Endothelial cell (in vitro differentiated cells): ENCODE results near the gene ZBP1. TPM values are rescaled to one million over a fixed set of nuclear protein-coding genes. Genes with fewer than 3 reads are reported as not detected.

ENCODE experiments used
- DNase-seq: peaks from one replicate; pipeline ENCODE4 v3.0.0; 2021; ENCODE audit warnings: low spot score
- H3K27ac Mint-ChIP-seq: one replicate; pipeline ENCODE4 v1.8.0; 2021; ENCODE audit warnings: mixed read lengths, inconsistent platforms; ENCODE audit not compliant: unreplicated experiment
- H3K27me3 Mint-ChIP-seq: one replicate; pipeline ENCODE4 v1.8.0; 2021; ENCODE audit warnings: mild to moderate bottlenecking, moderate library complexity, mixed read lengths, inconsistent platforms; ENCODE audit not compliant: unreplicated experiment
- H3K36me3 Mint-ChIP-seq: one replicate; pipeline ENCODE4 v1.8.0; 2021; ENCODE audit warnings: mild to moderate bottlenecking, low read depth, mixed read lengths, inconsistent platforms; ENCODE audit not compliant: unreplicated experiment
- H3K4me1 Mint-ChIP-seq: one replicate; pipeline ENCODE4 v1.8.0; 2021; ENCODE audit warnings: mild to moderate bottlenecking, mixed read lengths, inconsistent platforms; ENCODE audit not compliant: unreplicated experiment
- H3K4me3 Mint-ChIP-seq: one replicate; pipeline ENCODE4 v1.8.0; 2021; ENCODE audit warnings: mild to moderate bottlenecking, mixed read lengths, inconsistent platforms; ENCODE audit not compliant: unreplicated experiment
- H3K9me3 Mint-ChIP-seq: one replicate; pipeline ENCODE4 v1.8.0; 2021; ENCODE audit warnings: mixed read lengths, inconsistent platforms; ENCODE audit not compliant: unreplicated experiment
- CTCF ChIP-seq: fragments of 200-600 bp; sonication (generic); IDR thresholded peaks from one replicate; pipeline ENCODE4 v1.5.0; 2021; ENCODE audit warnings: antibody characterized with exemption; ENCODE audit not compliant: unreplicated experiment
- total RNA-seq: library from RNA; stranded (reverse); fragmentation: NEBNext Ultra II Directional; extraction: Animal tissue kit (Norgen Biotek cat#: 25700); gene quantifications from one replicate; pipeline ENCODE4 v1.2.1, GENCODE V29; 2021; ENCODE audit not compliant: unreplicated experiment

Gene ZBP1
- total RNA-seq, 1 donor from 2014 or later, result not detected

- DNase-seq, result no peak
- Mint-ChIP-seq H3K9me3 (peaks cover 5% of the 10 kb centered on the region), H3K27ac (no peak overlapping the region), H3K4me1 (no peaks in the 10 kb centered on the region), H3K4me3 (no peak overlapping the region), H3K27me3 (peaks cover 7% of the 10 kb centered on the region), H3K36me3 (peaks cover 25% of the 10 kb centered on the region)
- no peak for TF ChIP-seq CTCF
Measured at GRCh38 chr20:57647006-57647932, 27.0 kb upstream of the ZBP1 start.

GRCh38 chr20:57638895-57639236, 18.6 kb upstream of the ZBP1 start:
- TF ChIP-seq CTCF, result no peak
- Mint-ChIP-seq H3K4me1 (no peaks in the 10 kb centered on the region), H3K9me3 (no peaks in the 10 kb centered on the region), H3K36me3 (no peaks in the 10 kb centered on the region), H3K27me3 (peaks cover 2% of the 10 kb centered on the region), H3K27ac (no peak overlapping the region), H3K4me3 (no peak overlapping the region)
- no peak for DNase-seq

DNA sequence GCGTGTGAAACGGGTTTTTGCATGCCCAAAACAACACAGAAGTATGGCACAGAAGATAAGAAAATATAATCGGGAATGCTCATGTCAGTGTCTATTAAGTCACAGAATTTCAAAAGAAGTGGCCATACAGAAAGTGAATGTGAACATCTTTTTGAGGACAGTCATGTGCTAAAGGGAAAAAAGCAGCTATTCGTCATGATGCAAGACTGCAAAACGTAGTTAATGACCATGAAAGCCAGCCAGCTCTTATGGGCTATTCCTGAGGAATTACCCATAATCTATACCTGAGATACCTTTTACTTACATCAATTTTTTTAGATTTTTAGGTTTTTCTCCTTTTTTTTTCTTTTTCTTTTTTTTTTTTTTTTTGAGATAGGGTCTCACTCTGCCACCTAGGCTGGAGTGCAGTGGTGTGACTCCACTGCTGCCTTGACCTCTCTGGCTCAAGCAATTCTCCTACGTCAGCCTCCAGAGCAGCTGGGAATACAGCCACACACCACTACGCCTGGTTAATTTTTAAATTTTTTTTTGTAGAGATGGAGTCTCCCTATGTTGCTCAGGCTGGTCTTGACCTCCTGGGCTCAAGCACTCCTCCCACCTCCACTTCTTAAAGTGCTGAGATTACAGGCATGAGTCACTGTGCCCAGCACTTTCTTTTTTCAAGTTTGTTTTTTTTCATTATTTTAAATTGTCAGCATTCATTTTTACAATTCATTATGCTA, 18.1 kb upstream of the ZBP1 start:
- DNase-seq, result no peak
- Mint-ChIP-seq H3K4me3 (no peak overlapping the region), H3K4me1 (no peaks in the 10 kb centered on the region), H3K27ac (no peak overlapping the region), H3K9me3 (no peaks in the 10 kb centered on the region), H3K27me3 (peaks cover 2% of the 10 kb centered on the region), H3K36me3 (no peaks in the 10 kb centered on the region)
- TF ChIP-seq CTCF, result no peak

DNA sequence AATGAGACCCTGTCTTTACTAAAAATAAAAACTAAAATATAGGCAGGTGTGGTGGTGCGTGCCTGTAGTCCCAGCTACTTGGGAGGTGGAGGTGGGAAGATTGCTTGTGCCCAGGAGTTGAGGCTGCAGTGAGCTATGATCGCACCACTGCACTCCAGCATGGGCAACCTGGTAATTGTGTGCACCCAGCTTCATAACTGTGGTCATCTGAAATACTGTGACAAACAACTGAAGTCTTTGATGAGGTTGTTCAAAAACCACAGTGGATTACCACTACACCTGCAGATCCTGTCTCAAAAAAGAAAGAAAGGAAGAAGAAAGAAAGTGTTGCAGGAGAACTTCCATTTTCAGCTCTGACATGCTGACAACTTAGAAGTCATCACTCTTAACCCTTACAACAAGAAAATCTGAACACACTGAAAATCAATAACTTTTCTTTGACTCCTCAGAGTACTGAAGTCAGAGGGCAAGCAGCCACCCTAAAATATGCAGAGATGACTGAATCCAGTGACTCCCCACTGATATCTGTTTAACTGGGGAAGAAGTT, 13.8 kb upstream of the ZBP1 start:
- H3K27me3 Mint-ChIP-seq, result no peaks in the 10 kb centered on the region

More for the DNA sequence above, 13.8 kb upstream of the ZBP1 start:
- TF ChIP-seq CTCF, result no peak
- Mint-ChIP-seq H3K9me3 (no peaks in the 10 kb centered on the region), H3K4me1 (peaks cover 2% of the 10 kb centered on the region), H3K27ac (no peak overlapping the region), H3K36me3 (no peaks in the 10 kb centered on the region), H3K4me3 (no peak overlapping the region)
- no peak for DNase-seq
